Sigmoid colon (tissue), 4 donors: Measurements from ENCODE around the gene CDH24.

ENCODE experiments used
- CTCF ChIP-seq, 4 experiments: fragments of 450-650 bp in 3 of 4; fragments of 200-600 bp in 1 of 4; IDR thresholded peaks; one replicate each; pipeline ENCODE4 v1.5.1; 2016 to 2019; ENCODE audit warnings: antibody characterized with exemption in 4 of 4, mild to moderate bottlenecking in 3 of 4, moderate library complexity in 2 of 4
- EP300 ChIP-seq, 4 donors: sonication (generic); formaldehyde crosslinking; IDR thresholded peaks; one replicate each; pipeline ENCODE4 v1.6.1; 2017; ENCODE audit warnings: antibody characterized with exemption in 4 of 4
- POLR2A ChIP-seq, 2 donors: fragments of 450-650 bp; IDR thresholded peaks; one replicate each; pipeline ENCODE4 v1.6.1; 2016; ENCODE audit warnings: antibody characterized with exemption in 2 of 2, mild to moderate bottlenecking in 2 of 2, moderate library complexity in 2 of 2
- POLR2AphosphoS5 ChIP-seq, 4 donors: sonication (generic); formaldehyde crosslinking; IDR thresholded peaks; one replicate each; pipeline ENCODE4 v1.6.1; 2017; ENCODE audit warnings: antibody characterized with exemption in 4 of 4

GRCh38 chr14:23006544-23007419 is 50.5 kb downstream of the CDH24 start:
- TF ChIP-seq CTCF (IDR thresholded peaks at IDR 0.05) (peak in 1 of 4 experiments; percentile 14), POLR2A (IDR thresholded peaks at IDR 0.05) (peak; percentile 80 to 90), POLR2AphosphoS5 (IDR thresholded peaks at IDR 0.05) (peak; percentile 83 to 95 (median 92)), EP300 (IDR thresholded peaks at IDR 0.05) (no peak)
